ENCODE measurements around the gene PRAMEF5.
"Not testable (repeated sequence)": the region's sequence is repeated elsewhere in the genome, so short reads cannot be mapped to it uniquely, and the experiment has no call there.

PRAMEF5 gene

DNA sequence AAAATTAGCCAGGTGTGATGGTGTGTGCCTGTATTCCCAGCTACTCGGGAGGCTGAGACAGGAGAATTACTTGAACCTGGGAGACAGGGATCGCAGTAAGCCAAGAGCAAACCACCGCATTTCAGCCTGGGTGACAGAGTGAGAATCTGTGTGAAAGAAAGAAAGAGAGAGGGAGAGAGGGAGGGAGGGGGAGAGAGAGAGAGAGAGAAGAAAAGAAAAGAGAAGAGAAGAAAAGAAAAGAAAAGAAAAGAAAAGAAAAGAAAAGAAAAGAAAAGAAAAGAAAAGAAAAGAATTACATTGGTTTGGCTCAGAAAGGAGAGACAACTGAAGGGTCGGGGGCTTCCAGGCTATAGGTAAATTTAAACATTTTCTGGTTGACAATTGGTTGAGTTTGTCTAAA, 14.4 kb upstream of the PRAMEF5 start:
- DNase-seq (ENCODE audit: low read depth); H3K4me3 ChIP-seq (ENCODE audit: low read depth, low read length): not testable (repeated sequence)

DNA sequence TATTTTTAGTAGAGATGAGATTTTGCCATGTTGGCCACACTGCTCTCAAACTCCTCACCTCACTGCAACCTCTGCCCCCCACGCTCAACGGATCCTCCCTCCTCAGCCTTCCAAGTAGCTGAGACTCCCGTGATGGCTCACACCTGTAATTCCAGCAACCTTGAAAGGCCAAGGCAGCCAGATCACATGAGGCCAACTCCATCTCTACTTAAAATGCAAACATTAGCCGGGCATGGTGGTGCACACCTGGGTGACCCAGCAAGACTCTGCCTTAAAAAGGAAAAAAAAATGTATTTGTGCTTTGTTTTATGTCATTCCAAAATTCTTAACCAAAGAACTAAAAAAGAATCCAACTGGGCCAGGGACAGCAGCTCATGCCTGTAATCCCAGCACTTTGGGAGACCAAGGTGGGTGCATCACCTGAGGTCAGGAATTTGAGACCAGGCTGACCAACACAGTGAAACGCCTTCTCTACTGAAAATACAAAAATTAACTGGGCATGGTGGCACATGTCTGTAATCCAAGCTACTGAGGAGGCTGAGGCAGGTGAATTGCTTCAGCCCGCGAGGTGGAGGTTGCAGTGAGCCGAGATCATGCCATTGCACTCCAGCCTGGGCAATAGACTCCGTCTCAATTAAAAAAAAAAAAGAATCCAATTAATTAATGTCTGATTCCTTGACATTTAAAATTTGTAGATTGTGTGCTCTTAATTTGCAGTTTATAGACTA, 10.3 kb upstream of the PRAMEF5 start:
- not testable (repeated sequence) for H3K4me3 ChIP-seq (ENCODE audit: low read depth, low read length); DNase-seq (ENCODE audit: low read depth)

DNA sequence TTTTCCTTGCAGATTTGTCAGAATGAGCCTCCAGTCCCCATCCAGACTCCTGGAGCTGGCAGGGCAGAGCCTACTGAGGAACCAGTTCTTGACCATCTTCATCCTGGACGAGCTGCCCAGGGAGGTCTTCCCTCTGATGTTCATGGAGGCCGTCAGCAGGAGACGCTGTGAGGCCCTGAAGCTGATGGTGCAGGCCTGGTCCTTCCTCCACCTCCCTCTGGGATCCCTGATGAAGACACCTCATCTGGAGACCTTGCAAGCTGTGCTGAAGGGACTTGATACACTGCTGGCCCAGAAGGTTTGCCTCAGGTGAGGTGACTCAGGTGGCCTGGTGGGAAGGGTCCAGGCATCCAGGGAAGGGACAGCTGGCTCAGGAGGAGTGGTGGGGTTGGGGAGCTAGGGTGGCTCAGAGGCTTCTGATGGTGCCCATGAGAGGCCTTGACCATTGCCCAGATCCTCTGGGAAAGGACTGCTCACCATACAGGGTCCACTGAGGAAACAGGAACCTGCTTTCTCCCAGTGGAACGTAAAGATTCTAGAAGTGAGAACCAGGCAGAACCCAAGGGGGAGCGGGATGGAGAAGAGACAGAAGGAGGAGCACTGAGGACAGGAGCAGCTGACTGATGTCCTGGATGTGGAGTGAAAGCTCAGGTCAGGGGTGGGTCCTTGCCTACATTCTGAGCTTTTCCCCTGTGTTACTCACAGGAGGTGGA, 8.0 kb upstream of the PRAMEF5 start:
- H3K4me3 ChIP-seq (ENCODE audit: low read depth, low read length); DNase-seq (ENCODE audit: low read depth): not testable (repeated sequence)

- DNase-seq (ENCODE audit: low read depth); H3K4me3 ChIP-seq (ENCODE audit: low read depth, low read length): not testable (repeated sequence)
These were observed 7.5 kb upstream of the PRAMEF5 start for GRCh38 chr1:13246554-13246871.

- H3K4me3 ChIP-seq (ENCODE audit: low read depth, low read length); DNase-seq (ENCODE audit: low read depth): not testable (repeated sequence)
These were observed 6.9 kb upstream of the PRAMEF5 start for GRCh38 chr1:13247122-13247521.

GRCh38 chr1:13265124-13265523, 11.1 kb downstream of the PRAMEF5 start:
- H3K4me3 ChIP-seq (ENCODE audit: low read depth, low read length); DNase-seq (ENCODE audit: low read depth): not testable (repeated sequence)

DNA sequence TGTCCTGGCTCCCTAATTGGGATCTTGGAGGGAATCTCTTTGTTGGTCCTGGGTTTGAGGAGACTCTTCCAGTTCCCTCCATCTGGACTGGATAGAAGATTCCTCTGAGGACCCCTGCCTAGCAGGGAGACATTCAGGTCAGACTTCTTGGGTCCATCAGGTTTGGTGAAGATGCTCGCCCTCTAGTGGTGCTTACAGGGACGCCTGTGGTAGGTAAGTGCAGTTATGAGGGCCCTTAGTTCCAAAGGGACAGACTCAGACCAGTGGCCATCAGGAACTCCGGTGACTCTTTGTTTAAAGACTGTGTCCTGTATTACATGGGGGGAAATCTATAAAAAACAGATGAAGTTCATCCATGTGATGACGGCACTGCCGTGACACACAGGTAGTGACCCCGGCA, 23.0 kb downstream of the PRAMEF5 start:
- TF ChIP-seq, protein P1, sequence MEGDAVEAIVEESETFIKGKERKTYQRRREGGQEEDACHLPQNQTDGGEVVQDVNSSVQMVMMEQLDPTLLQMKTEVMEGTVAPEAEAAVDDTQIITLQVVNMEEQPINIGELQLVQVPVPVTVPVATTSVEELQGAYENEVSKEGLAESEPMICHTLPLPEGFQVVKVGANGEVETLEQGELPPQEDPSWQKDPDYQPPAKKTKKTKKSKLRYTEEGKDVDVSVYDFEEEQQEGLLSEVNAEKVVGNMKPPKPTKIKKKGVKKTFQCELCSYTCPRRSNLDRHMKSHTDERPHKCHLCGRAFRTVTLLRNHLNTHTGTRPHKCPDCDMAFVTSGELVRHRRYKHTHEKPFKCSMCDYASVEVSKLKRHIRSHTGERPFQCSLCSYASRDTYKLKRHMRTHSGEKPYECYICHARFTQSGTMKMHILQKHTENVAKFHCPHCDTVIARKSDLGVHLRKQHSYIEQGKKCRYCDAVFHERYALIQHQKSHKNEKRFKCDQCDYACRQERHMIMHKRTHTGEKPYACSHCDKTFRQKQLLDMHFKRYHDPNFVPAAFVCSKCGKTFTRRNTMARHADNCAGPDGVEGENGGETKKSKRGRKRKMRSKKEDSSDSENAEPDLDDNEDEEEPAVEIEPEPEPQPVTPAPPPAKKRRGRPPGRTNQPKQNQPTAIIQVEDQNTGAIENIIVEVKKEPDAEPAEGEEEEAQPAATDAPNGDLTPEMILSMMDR (IDR thresholded peaks at IDR 0.05; ENCODE audit: low read depth, low read length): peak; percentile 3
- DNase-seq (ENCODE audit: low read depth); H3K4me3 ChIP-seq (ENCODE audit: low read depth, low read length): not testable (repeated sequence)

DNA sequence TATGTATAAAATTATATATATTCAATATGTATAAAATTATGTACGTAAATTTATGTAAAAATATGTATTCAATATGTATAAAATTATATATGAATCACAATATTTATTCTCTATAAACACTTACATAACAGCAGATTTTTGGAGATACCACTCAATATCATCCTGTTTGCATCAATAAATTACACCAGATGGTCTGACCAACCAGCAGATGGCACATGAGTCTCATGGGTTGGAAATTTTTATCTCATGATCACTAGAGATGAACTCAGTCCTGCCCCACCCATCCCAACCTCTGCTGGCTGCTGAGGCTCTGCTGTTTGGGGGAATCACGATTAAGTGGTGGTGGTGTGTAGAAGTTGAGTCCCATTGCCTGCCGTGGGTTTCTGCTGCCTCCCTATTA, 25.6 kb downstream of the PRAMEF5 start:
- H3K4me3 ChIP-seq (ENCODE audit: low read depth, low read length); DNase-seq (ENCODE audit: low read depth): not testable (repeated sequence)

GRCh38 chr1:13285037-13285436, 31.0 kb downstream of the PRAMEF5 start, which contains the start of gene PRAMEF8:
TSS of gene PRAMEF8 (minus strand) at chr1:13285137. CDS start at chr1:13284091, 1,046 bp downstream.
- not testable (repeated sequence) for DNase-seq (ENCODE audit: low read depth); H3K4me3 ChIP-seq (ENCODE audit: low read depth, low read length)

- not testable (repeated sequence) for DNase-seq (ENCODE audit: low read depth); H3K4me3 ChIP-seq (ENCODE audit: low read depth, low read length)
These were observed 35.0 kb downstream of the PRAMEF5 start for GRCh38 chr1:13289030-13289429.

DNA sequence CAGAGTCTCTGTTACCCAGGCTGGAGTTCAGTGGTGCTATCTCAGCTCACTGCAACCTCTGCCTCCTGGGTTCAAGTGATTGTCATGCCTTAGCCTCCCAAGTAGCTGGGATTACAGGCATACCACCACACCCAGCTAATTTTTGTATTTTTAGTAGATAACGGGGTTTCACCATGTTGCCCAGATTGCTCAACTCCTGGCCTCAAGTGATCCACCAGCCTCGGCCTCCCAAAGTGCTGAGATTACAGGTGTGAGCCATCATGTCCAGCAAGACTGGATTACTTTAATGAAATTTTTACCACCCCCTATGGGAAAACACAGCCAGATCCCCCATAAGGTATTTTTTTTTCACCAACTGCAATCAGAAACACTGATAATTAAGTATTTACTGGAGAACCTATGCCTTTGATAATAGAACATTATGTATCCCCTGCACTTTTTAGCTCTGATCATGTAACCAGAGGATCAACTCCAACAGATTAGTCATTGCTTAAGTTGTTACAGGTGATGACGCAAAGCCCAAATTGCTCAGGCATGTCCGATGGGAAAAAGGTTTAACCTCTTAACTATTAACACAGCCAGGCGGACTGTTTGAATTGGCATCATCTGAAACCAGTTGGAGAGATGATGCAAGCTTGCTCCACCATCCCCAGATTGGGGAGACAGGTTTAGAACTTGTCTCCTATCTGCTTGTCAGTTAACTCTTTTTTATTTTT, 43.4 kb downstream of the PRAMEF5 start:
- DNase-seq (ENCODE audit: low read depth); H3K4me3 ChIP-seq (ENCODE audit: low read depth, low read length): not testable (repeated sequence)

- H3K4me3 ChIP-seq (ENCODE audit: low read depth, low read length); DNase-seq (ENCODE audit: low read depth): not testable (repeated sequence)
These were observed 44.7 kb downstream of the PRAMEF5 start for GRCh38 chr1:13298699-13299098.

DNA sequence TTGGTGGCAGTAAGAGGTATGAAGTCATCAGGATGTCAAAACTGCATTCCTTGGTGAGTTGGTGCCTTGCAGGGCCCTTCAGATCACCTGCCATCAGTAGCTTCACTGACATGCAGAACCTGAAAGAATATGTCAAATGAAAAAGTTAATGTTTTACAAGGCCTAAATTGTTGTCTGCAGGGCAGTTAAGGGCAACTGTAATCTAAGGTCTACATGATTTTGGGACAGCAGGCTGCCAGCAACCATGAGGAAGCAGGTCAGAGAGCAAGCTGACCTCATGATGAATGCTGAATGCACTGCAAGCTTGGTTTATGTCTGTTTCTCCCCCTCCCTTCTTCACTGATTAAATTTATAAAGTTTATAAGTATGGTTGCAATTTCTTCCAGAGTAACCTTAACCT, 48.2 kb downstream of the PRAMEF5 start:
- H3K4me3 ChIP-seq (ENCODE audit: low read depth, low read length); DNase-seq (ENCODE audit: low read depth): not testable (repeated sequence)

DNA sequence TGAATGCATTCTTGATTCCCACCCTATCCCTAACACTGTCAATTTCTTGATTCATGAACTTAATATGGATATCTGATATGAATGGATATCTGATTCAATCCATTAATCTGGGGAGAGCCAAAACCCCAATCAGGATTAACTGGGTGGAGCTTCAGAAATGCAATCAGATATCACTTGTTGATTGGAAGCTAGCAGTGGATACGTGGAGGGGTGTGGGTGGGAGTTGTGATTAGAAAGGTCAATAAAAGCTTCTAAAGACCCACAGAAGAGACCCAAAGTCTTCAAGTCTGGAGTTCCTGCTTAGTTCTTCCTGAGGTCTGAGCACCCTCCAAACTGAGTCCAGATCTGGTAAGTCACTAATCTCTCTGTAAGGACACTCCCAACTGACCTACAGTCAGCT, 49.2 kb downstream of the PRAMEF5 start, which contains the start of gene PRAMEF33:
TSS of gene PRAMEF33 (plus strand) at position 301 of the 400 bp plus-strand sequence. CDS start 2,416 bp downstream, outside the sequence.
- DNase-seq (ENCODE audit: low read depth): not testable (repeated sequence)

More for the DNA sequence above, 49.2 kb downstream of the PRAMEF5 start, which contains the start of gene PRAMEF33:
- not testable (repeated sequence) for H3K4me3 ChIP-seq (ENCODE audit: low read depth, low read length)

Data from NB4 (cell line).